ENCODE results near the gene NTMT1.
"Not testable (repeated sequence)": the region's sequence is repeated elsewhere in the genome, so short reads cannot be mapped to it uniquely, and the experiment has no call there.

NTMT1 gene

DNA sequence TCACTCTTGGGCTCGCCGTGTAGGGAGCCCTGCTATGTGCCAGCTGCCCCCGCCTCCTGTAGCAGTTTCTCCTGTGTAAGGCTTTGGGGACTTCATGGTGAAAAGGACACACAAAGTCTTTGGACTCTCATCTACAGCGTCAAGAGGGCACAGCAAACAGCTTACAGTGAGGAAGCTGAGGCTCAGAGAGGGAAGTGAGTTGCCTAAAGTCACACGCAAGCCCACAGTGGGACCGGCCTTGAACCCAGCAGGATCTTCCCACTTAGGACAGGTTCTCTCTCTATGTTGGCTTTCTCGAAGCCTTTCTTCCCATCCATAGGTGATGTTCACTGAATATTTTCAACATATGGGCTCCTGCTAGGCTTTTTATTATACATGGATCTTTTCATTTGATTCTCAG is 29.7 kb downstream of the NTMT1 start:
- DNase-seq (ENCODE audit: low read depth), result no peak
- H3K4me3 ChIP-seq (ENCODE audit: control insufficient read depth, low read depth, low read length), result no peak overlapping the region
- TF ChIP-seq, protein P1, sequence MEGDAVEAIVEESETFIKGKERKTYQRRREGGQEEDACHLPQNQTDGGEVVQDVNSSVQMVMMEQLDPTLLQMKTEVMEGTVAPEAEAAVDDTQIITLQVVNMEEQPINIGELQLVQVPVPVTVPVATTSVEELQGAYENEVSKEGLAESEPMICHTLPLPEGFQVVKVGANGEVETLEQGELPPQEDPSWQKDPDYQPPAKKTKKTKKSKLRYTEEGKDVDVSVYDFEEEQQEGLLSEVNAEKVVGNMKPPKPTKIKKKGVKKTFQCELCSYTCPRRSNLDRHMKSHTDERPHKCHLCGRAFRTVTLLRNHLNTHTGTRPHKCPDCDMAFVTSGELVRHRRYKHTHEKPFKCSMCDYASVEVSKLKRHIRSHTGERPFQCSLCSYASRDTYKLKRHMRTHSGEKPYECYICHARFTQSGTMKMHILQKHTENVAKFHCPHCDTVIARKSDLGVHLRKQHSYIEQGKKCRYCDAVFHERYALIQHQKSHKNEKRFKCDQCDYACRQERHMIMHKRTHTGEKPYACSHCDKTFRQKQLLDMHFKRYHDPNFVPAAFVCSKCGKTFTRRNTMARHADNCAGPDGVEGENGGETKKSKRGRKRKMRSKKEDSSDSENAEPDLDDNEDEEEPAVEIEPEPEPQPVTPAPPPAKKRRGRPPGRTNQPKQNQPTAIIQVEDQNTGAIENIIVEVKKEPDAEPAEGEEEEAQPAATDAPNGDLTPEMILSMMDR (conservative IDR thresholded peaks at IDR 0.05; ENCODE audit: control insufficient read depth, insufficient read depth, low read depth, low read length), result no peak

DNA sequence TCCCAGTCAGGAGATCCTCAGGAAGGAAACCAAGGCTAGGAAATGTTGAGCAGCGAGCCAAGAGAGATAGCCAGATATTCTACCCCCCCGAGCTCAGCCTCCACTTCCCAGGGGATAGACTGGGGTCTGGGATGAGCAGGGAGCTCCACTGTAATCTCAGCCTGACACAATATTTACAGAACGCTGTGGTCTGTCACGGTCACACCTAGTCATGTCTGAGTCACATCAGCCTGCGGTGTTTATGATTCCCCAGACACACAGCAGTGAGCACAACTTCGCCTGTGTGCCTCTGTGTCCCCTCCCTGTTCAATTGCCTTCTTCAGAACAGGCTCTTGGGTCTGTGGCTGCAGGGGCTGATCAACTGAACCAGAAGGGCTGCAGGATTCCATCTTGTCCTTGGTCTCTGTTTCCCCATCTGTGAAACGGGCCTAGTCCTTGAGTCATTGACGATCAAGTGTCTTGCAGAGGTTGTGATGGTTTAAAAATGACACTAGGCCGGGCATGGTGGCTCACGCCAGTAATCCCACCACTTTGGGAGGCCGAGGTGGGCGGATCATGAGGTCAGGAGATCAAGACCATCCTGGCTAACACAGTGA is 30.9 kb downstream of the NTMT1 start:
- no peak overlapping the region for H3K4me3 ChIP-seq (ENCODE audit: control insufficient read depth, low read depth, low read length)
- DNase-seq (ENCODE audit: low read depth), result peak; percentile 85
- TF ChIP-seq, protein P1 (conservative IDR thresholded peaks at IDR 0.05; ENCODE audit: control insufficient read depth, insufficient read depth, low read depth, low read length), result no peak

DNA sequence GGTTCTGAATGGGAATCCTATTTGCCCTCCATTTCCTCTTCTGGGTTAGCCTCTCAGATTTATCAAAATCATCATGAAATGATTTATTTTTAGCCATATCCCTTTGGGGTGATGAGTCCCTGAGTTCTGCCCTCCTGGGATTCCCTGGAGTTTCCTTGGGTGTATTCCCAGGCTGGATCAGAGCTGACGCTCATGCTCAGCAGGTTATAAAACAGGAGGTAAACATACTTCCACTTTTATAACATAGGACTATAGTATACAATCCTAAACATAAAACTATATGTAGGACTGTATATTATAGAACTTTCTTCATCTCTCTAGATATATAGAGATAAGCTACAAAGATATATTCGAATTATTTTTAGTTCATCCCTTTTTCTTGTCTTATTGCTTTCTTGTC is 35.1 kb downstream of the NTMT1 start:
- H3K4me3 ChIP-seq (ENCODE audit: control insufficient read depth, low read depth, low read length), result no peak overlapping the region

DNA sequence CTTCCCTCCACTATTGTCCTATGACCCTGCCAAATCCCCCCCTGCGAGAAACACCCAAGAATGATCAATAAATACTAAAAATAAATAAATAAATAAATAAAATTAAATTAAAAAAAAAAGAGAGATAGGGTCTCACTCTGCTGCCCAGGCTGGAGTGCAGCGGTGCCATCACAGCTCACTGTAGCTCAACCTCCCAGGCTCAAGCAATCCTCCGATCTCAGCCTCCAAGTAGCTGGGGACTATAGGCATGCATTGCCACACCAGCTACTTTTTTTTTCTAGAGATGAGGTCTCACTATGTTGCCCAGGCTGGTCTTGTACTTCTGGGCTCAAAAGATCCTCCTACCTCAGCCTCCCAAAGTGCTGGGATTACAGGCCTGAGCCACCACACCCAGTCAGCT is 36.3 kb downstream of the NTMT1 start:
- not testable (repeated sequence) for DNase-seq (ENCODE audit: low read depth); H3K4me3 ChIP-seq (ENCODE audit: control insufficient read depth, low read depth, low read length)

More for the DNA sequence above, 35.1 kb downstream of the NTMT1 start:
- DNase-seq (ENCODE audit: low read depth), result no peak
- TF ChIP-seq, protein P1 (conservative IDR thresholded peaks at IDR 0.05; ENCODE audit: control insufficient read depth, insufficient read depth, low read depth, low read length), result no peak

DNA sequence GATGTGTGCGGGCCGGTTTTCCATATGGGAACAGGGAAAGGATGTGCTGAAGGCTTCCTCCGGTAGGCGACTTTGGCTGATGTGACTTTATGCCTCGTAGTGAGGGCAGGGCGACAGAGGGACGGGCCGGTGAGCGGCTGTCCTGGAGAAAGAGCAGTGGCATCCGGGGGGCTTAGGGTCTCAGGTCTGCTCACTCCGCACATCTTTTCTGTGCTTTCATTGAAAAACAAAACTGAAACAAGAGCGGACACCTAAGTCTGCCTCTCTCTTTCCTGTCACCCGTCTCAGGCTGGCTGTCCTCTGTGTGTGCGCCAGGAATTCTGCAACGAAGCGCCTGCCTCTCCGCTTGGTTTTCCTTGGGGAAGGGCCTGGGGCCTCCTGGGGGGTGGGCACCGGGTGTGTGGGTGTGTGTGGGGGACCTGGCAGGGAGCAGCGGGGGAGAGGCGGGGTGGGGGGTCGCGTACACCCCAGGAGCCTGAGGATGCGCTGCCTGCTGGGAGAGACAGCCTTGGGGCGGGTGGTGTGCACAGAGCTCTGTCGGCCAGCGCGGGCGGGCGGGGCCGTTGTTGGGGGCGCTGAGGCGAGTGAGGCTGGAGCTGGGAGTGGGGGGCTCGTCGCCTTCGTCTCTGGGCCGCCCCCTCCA is 38.9 kb downstream of the NTMT1 start:
- no peak overlapping the region for H3K4me3 ChIP-seq (ENCODE audit: control insufficient read depth, low read depth, low read length)
- TF ChIP-seq, protein P1 (conservative IDR thresholded peaks at IDR 0.05; ENCODE audit: control insufficient read depth, insufficient read depth, low read depth, low read length), result no peak
- DNase-seq (ENCODE audit: low read depth), result no peak

DNA sequence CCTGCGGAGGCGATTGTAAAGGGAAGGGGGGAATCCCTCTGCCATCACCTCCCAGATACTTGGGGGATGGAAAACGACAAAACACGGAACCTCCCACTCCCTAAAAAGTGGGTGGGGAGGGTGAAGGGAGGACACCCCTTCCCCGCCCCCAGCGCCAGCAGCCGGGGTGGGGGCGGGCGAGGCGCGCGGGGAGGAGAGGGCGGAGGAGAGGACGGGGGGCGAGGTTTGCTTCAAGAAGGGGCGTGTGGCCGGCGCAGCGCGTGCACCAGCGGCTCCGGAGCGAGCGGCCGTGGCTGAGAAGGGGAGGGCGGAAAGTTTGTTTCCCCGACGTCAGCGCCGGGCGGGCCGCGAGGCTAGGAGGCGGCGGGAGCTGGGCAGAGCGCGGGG is 39.4 kb downstream of the NTMT1 start, which contains the start of gene PRRX2:
TSS of gene PRRX2 (plus strand) at position 259 of the 387 bp plus-strand sequence. CDS start 221 bp downstream, outside the sequence.
- no peak for DNase-seq (ENCODE audit: low read depth)
- TF ChIP-seq, protein P1 (conservative IDR thresholded peaks at IDR 0.05; ENCODE audit: control insufficient read depth, insufficient read depth, low read depth, low read length), result no peak
- no peak within 1 kb of the TSS for H3K4me3 ChIP-seq (ENCODE audit: control insufficient read depth, low read depth, low read length)

DNA sequence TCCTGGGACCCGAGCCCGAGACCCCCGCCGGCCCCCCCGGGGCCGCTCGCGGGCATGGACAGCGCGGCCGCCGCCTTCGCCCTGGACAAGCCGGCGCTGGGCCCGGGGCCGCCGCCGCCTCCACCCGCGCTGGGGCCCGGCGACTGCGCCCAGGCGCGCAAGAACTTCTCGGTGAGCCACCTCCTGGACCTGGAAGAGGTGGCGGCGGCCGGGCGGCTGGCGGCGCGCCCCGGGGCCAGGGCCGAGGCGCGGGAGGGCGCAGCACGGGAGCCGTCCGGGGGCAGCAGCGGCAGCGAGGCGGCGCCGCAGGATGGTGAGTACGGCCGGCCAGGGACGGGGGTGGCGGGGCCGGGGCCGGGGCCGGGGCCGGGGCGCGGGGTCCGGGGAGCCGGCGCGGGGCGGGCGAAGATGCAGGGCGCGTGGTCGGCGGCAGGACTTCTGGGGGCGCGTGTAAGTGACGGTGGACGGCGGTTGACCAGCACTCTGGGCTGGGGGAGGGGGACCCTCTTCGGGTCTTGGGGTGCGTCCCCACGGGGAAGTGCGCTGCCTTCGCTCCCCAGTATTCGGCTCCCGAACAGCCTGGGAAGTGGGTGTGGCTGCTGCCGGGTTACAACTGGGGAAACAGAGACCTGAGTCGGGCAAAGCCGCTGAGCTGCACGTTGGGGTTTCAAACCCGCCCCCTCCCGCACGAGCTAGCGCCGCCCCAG is 40.0 kb downstream of the NTMT1 start:
- no peak for DNase-seq (ENCODE audit: low read depth)
- no peak overlapping the region for H3K4me3 ChIP-seq (ENCODE audit: control insufficient read depth, low read depth, low read length)
- TF ChIP-seq, protein P1 (conservative IDR thresholded peaks at IDR 0.05; ENCODE audit: control insufficient read depth, insufficient read depth, low read depth, low read length), result no peak
